Stimulated activated CD4-positive, alpha-beta T cell treated with anti-CD3 and anti-CD28 coated beads, TNF-alpha, amount 100 ng/mL, for 1 hour (primary cell): ENCODE measurements around the gene TENT4B.
"Not testable (repeated sequence)": the region's sequence is repeated elsewhere in the genome, so short reads cannot be mapped to it uniquely, and the experiment has no call there.

Source experiments
- DNase-seq, 3 donors: peaks; one replicate each; pipeline ENCODE4 v3.0.0-alpha.2; 2020; ENCODE audit warnings: low read depth in 3 of 3, low spot score in 1 of 3

Gene TENT4B

DNA sequence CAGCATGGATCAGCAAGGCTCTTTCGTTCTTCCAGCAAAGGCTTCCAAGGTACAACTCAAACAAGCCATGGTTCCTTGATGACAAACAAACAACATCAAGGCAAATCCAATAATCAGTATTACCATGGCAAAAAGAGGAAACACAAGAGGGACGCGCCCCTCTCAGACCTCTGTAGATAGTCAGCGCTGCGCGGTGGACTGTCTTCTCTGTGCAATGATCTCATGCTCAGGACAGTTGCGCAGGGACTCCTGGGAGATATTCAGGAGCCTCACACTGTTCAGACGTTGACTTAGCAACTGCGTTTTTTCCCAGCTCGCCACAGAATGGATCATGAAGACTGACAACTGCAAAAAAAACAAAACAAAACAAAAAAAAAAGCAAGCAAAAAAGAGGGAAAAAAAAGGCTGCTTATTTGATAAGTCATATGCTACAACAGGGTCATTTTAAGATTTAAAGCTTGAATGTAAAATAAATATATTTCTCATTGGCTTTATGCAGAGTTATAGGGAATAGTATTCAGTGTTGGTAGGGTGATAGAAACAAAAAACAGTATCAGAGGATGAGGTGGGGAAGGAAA is 76.1 kb downstream of the TENT4B start:
- DNase-seq, result no peak

DNA sequence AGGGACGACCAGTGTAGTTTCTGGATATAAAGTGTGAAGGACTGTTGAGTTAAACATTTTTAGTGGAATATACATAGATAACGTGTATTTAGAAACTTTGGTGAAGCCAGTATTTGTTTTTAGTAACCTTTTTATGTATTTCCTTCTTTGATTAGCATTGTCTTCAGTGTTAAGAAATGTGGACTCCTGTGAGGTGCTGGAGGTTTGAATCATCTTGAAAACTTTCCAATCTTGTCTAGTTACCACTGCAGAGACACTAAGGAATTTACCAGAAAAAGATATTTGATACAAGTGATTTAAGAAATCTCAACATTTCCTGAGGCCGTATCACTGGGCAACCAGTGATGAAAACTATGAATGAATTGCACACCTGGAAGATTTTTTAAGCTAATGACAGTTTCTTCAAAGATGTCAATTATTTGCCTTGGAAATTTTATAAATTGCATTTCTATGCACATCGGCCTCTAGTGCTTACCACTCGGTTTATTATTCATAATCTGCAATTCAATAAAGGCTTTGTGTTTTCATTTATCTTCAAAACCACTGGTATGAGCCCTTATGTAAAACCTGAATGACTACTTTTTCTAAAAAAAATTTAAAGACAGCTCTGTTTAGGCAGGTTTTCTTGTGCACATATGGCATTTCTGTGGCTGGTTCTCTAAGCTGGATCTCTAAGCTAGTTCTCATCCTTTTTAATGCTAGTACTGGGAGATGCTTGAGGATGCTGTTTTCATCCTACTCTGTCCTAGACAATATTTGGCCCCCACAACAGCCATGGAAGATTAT is 81.9 kb downstream of the TENT4B start:
- no peak for DNase-seq

DNA sequence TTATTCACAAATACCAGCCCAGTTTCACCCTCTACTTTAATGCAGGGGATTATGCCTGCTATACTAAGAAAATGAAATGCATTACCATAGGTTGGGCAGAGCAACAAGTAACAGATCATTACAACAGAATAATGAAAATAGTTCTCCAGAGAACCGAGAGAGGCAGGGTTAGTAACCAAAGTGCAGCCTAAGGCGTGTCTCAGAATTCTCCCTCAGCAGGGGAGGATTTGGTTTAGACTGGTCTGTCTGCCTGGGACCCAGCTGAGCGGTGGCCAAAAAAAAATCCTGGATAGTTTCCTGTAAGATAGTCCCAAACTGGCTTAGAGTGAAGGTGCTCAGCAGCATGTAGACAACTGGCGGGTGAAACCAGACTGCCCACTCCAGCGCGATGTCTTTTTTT is 82.5 kb downstream of the TENT4B start:
- no peak for DNase-seq

DNA sequence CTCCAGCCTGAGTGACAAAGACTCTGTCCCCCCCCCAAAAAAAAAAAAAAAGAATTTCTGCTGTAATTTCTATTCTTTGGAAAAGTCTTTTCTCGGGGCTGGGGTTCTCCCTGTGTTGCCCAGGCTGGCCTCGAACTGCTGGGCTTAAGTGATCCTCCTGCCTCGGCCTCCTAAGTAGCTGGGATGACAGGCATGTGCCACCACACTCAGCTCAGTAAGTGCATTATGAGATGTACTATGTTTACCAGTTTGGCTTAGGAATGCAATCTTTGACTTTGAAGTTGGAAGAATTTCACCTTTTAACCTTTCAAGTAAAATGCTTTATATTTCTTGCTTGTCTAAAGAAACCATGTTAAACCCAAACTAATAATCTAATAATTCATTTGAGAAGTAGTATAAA is 85.2 kb downstream of the TENT4B start:
- no peak for DNase-seq

DNA sequence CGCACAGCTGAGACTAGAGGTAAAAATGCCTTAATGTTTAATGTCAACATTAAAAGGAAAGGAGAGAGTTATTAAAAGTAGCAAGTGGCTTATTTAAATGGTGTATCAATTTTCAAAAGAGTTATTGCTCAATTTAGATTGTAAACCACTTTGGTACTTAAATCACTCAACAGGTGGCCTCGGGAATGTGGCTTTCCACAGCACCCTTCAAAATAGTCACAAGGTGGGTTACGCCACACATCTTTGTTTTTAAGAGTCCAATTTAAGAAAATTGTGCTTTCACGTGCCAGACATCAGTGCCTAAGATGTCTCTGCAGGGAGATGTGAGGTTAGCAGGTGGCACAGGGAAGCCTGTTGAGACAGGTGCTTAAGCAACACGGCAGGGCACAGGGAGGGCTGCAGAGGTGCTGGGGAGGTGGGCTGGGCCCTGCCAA is 85.8 kb downstream of the TENT4B start:
- no peak for DNase-seq

DNA sequence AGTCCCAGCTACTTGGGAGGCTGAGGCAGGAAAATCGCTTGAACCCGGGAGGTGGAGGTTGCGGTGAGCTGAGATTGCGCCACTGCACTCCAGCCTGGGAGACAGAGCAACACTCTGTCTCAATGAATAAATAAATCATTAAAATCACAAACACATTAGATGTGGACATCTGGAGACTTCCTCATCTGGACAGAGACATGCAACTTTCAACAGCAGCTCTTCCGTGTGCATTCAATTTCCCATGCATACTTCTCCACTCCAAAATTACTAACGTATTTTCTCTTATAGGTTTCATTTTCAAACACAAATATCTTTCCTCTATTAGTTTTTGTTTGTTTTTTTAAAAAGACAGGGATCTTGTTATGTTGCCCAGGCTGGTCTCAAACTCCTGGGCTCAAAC is 89.9 kb downstream of the TENT4B start:
- not testable (repeated sequence) for DNase-seq

DNA sequence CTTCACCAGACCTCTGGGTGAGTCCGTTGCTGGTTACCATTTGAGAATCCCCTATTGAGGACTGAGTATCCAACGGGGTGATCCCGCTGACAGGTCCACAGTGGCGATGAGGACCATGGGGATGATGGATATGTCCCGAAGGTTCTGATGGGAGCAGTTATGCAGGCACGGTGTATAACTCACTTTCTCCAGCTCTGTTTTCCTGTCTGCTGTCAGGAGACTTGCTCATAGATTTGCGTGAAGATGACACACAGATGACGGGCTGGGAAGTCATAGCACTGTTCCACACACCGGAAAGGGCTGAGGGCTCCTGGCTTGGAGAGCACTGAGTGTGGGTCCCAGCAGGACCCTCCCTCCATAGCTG is 91.0 kb downstream of the TENT4B start:
- no peak for DNase-seq

DNA sequence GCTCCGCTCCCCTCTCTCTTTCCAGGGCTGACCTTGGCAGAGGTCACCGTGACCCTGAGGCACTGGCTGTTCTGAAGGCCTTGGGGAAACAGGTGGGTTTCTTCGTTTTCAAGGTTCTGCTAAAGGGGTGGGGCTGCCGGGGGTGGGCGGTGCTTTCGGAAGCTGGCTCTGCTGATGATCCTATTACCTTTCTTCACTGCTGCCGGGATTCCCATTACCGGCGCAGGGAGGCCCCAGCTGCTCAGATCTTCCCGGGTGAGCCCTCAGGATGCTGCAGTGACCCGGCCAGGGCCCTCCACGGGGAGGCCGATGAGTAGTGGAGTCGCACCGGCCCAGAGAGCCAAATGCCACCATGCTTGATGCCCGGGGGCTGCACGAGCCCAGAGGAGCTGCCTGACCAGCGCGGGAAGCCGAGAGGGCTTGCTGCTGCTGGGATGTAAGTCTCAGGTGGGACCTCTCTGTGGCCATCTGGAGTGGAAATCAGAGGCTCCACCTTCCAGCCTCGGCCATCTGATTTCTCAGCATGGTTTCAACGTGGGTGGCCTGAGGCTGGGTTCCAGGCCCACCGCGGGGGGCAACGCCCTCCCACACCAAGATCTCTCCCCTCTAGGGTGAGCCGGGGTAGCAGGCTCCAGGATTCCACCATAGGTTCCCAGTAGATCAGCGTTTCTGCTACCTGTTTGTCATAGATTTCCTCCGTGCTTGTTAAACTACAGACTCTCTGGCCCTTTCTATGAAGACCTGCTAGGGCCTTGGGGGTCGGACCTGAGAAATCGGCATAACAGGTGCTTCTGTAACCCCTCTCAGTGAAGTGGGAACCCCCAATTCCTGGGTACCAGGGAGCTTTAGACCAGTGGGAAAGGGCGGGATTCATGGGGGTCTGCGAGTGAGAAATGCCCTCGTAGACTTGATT is 91.7 kb downstream of the TENT4B start:
- DNase-seq, result no peak

DNA sequence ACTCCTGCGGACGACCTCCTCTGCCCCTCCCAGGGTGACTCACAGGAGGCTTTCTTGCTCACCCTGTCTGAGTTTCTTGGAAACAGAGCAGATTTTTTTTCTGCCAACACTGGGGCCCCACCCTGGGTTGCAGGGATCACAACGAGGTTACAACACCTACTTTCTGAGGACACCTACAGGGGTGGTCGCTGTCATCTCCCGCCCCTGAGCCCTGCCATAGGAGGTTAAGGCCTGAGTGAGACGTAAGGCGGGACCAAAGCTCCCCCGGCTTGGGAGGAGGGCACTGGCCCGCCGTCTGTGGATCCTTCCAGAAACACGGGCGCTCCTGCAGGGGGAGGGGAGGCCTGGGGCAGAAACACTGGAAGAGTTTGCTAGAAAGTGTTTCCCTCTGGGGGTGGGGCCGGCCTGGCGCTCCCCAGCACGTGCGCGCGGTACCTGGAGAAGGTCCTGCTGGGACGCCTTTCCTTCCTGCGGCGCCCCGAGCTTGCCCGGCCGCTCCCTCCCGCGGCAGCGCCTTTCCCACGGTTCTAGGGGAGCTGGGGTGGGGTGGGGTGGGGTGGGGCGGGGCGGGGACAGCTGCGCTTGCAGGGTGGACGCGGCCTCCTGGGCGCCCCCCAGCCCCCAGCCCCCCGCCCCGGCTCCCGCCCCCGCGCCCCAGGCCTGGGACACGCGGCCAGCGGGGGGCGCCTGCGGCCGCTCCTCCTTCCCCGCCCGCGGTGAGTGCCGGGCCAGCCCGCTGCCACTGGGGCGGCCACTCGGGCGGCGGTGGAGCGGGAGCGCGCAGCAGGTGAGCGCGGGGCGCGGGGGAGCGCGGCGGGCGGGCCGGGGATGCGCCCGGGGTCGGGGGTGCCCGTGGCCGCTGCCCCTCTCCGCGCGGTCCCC is 92.6 kb downstream of the TENT4B start:
- DNase-seq, result peak in 1 of 3 donors; percentile 36

DNA sequence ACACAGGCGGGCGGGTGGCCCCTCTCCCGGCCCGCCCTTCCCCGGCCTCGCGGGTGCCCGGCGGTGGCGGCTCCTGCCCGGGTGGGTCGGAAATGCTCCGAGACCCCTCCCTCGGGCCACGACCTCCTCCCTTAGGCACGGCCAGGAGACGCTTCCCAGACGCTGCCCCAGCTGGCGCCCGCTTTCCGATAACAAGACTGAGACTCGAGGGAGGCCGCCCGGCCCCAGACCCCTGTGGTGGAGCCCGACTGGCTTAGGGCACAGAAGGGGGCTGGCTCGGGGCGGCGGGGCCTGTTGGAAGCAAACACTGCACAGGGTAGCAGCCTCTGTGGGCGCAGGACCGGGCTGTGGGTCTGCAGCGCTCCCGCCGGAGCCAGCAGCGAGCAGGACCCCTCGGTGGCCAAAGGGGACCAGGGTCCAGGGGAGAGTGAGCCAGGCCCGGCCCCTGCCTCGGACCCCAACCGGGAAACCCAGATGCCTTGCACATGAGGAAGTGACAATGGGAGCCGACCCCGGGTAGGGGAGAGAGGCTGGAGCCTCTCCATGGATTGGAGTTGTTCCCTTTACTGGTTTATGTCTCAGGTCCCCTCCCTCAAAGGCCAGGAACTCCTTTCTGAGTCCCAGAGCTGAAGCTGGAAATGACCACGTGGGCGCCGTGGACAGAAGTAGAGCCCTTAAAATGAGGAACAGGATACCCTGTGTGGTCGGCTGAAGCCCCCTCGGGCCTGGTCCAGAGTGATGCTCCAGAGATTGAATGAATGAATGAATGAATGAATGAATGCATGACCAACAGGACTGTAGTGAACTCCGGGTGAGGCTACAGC is 93.4 kb downstream of the TENT4B start:
- no peak for DNase-seq

DNA sequence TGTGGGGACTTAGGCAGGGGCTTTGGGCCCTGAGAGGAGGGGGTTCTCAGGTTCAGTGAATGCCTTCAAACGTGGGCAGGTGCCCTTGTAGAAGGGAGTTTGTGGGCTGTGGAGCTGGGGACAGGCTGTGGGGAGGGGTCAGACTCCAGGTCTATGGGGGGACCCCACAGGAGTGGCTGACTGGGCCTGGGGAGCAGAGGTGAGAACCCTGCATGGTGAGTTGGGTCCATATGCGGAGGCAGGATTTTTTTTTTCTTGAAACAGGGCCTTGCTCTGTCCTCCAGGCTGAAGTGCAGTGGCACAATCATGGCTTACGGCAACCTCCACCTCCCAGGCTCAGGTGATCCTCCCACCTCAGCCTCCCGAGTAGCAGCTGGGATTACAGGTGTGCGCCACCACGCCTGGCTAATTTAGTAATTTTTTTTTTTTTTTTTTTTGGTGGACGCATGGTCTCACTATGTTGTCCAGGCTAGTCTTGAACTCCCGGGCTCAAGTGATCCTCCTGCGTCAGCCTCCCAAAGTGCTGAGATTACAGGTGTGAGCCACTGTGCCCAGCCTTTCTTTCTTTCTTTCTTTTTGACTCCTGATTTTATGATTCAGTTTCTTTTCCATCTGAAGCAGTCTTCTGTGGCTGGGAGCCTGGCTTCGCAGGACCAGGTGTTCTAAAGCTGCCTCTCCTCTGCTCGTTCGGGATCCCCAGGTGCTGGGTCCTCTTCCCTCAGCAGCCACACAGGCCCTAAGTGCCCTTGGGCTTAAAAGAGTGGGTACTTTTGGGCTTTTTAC is 94.2 kb downstream of the TENT4B start:
- no peak for DNase-seq

DNA sequence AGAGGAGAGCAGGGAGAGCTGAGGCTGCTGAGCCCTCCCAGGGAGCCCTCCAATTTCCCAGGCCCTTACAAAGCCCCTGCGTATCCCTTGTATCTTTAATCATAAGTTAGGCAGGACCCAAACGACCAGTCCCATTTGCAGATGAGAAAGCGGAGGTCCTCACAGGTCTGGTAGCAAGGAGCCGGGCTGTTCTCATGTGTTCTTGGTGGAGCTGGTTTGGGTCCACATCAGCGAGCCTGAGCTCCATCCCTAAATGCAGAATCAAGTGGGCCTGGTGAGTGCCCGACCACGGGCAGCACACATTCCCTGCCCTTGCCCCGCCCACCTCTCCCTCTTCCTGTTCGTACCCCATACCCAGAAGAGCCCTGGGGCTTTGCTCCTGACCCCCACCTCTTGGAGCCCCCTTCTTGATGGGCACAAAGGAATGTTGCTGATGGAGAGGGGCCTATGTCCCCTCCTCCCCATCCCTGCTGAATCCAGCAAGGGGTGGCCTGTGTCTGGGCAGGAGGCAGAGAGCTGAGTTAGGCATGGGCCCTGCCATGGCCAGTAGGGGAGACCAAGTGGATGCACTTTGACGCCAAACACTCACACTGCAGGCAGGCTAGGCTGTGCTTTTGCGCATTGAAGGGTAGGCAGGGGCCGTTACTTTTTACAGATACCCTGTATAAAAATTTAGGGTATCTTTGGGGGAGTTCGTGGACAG is 95.0 kb downstream of the TENT4B start:
- DNase-seq, result no peak

DNA sequence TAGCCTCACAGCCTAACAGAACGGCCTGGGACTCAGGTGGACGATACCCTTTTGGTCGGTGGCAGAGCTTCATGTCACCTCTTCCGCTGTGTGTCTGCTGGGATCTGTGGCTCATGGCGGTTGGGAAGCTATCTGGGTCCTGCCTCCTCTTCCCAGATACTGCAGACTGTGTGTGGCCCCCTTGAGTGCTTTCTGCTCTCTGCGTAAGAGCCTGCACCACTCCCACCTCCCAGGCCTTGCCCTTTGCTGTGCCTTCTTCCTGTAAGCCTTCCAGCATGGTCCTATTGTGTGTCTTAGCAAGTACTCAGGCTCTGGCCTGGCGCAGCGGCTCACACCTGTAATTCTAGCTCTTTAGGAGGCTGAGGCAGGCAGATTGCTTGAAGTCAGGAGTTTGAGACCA is 95.7 kb downstream of the TENT4B start:
- no peak for DNase-seq

DNA sequence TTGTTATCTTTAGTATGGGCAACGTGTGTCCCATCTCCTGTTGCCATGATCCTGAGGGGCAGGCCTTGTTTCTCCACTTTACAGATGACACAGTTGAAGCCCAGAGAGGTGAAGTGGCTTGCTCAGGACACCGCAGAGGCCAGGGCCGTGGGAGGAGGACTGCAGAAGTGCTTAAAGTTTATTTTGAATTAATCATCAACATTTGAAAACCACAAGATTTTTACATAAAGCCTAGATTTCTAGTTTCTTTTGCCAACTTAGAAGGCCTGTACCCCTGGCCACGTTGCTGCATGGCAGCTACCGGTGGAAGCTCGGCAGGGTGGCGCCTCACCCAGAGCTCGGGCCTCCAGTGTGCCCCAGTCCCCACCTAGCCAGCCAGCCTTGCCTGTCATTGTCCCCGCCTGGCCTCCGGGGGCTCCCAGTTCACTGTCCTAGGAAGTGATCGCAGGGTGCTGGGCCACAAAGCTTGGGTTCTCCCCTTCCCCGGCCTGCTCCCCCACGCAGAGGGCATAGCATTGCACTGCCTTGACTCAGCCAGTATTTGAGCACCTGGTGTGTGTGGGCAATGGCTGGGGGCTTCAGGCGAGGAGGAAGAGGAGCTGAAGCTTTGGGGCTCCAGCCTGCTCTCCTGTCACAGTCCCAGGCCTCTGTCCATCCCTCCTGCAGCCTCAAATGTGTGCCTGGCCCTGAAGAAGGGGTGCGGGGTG is 98.4 kb downstream of the TENT4B start:
- no peak for DNase-seq

DNA sequence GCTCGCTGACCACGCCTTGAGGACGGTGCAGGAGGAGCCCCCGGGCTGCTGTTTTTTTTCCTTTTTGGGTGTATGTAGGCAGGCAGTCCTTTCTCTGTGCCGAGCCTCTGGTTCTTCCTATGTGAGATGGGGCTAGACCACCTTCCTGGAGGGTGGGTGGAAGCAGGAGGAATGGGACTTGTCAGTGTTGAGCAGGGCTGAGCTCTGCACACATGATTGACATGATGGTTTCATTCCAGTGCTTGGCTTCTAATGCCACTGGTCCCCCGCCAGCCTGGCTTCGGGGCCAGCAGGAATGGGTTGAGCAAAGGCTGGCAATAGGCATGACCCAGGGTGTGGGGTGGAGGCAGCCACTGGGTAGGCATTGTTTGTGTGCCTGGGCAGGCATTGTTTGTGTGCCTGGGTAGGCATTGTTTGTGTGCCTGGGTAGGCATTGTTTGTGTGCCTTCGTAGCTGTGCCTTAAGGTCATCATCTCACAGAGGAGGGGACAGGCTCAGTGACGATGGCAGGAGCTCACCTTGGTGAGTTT is 99.0 kb downstream of the TENT4B start:
- no peak for DNase-seq

DNA sequence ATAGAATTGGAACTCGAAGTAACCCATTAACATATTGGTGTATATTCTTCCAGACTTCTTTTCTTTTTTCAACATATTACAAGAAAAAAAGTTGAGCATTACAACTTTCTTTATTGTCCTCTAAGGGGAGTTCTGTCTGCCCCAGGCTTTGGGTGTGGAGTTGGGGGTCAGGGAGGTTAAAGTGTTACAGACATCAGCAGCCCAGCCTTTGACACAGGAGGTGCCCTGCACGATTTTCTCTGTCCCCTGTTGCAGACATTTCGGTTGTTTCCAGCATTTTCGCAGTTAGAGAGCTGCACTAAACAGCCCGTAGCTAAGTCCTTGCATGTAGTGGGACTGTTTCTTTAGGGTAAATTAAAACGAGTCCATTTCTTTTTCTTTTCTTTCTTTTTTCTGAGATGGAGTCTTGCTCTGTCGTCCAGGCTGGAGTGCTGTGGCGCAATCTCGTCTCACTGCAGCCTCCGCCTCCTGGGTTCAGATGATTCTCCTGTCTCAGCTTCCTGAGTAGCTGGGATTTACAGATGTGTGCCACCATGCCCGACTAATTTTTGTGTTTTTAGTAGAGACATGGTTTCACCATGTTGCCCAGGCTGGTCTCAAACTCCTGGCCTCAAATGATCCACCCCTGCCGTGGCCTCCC is 99.9 kb downstream of the TENT4B start:
- DNase-seq, result no peak

DNA sequence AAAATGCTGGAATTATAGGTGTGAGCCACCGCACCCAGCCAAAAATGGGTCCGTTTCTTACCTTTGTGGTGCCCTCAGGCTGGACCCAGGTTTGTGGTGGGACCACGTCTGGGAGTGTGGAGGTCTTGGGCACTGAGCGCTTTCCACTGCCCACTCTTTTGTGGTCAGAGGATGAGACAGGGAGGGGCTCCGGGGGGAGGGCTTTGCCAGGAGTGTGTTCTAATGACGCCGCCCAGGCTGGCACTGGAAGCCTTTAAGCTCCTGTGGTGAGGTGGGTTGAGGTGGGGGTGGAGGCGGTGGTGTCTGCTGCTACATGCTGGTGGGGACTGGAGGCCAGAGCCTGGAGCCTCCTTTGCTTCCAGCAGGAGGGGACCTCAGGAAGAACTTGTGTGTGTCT is 100.4 kb downstream of the TENT4B start:
- no peak for DNase-seq
